Stimulated activated CD8-positive, alpha-beta memory T cell treated with anti-CD3 and anti-CD28 coated beads, Interleukin-7, amount 100 ng/mL, for 48 hours (primary cell): Measurements from ENCODE around the gene FNDC3B.
"Not testable (repeated sequence)": the region's sequence is repeated elsewhere in the genome, so short reads cannot be mapped to it uniquely, and the experiment has no call there.

Experiments
- DNase-seq, 2 donors: peaks; one replicate each; pipeline ENCODE4 v3.0.0-alpha.2; 2020; ENCODE audit warnings: low read depth in 1 of 2; ENCODE audit errors: extremely low read depth in 1 of 2

Gene FNDC3B

DNA sequence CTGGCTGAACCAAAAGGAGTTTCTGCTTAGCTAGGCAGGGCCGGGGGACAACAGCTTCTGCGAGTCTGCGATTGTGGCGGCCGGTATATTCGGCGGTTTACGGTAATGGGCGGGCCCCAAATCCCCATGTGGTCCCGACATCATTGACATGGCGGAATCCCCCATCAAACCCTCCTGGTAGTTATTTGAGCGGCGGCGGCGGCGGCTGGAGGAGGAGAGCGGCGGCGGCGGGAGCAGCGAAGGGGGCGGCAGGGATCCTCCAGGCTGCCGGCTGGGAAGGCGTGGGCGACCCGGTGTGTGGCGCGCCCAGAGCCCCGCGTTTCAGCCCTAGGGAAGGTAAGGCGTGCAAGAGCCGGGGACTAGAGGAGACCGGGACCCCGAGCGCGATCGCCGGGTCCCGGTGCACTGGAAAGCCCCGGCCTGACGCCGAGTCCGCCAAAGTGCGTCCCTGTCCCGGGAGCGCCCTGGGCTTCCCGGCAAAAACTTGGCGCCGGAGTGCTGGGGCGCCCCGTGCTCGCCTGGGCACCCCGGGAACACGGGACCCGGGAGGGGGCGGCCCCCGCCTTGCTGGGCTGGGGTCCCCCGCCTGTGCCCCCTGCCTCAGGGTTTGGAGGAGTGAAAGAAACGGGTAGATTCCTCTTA, at the start of gene FNDC3B:
Gene FNDC3B (plus strand): TSS at position 143 of the 642 bp plus-strand sequence. CDS start 72,902 bp downstream, outside the sequence.
- peak; percentile 77 to 81 for DNase-seq

GRCh38 chr3:171990239-171990638, 49.1 kb upstream of the FNDC3B start:
- not testable (repeated sequence) for DNase-seq

- DNase-seq, result no peak
Measured at GRCh38 chr3:171991166-171991565, 48.2 kb upstream of the FNDC3B start.

GRCh38 chr3:171994646-171995428, 44.5 kb upstream of the FNDC3B start:
- DNase-seq, result no peak

GRCh38 chr3:171995486-171995885, 43.9 kb upstream of the FNDC3B start:
- no peak for DNase-seq

- DNase-seq, result no peak
Measured at GRCh38 chr3:171996178-171996817, 43.1 kb upstream of the FNDC3B start.

DNA sequence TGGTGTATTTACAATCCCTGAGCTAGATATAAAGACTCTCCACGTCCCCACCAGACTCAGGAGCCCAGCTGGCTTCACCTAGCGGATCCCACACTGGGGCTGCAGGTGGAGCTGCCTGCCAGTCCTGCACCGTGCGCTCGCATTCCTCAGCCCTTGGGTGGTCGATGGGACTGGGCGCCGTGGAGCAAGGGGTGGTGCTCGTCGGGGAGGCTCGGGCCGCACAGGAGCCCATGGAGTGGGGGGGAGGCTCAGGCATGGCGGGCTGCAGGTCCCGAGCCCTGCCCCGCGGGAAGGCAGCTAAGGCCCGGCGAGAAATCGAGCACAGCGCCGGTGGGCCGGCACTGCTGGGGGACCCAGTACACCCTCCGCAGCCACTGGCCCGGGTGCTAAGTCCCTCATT, 40.6 kb upstream of the FNDC3B start:
- not testable (repeated sequence) for DNase-seq

DNA sequence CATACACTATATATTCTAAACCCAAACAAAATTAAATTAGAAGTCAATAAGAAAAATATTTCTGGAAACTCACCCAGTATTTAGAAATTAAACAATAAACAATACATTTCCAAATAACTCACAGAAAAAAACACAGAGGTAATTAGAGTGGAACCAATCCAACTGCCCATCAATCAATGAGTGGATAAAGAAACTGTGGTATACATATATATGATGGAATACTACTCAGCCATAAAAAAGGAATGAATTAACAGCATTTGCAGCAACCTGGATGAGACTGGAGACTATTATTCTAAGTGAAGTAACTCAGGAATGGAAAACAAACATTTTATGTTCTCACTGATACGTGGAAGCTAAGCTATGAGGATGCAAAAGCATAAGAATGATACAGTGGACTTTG, 37.8 kb upstream of the FNDC3B start:
- DNase-seq, result not testable (repeated sequence)

DNA sequence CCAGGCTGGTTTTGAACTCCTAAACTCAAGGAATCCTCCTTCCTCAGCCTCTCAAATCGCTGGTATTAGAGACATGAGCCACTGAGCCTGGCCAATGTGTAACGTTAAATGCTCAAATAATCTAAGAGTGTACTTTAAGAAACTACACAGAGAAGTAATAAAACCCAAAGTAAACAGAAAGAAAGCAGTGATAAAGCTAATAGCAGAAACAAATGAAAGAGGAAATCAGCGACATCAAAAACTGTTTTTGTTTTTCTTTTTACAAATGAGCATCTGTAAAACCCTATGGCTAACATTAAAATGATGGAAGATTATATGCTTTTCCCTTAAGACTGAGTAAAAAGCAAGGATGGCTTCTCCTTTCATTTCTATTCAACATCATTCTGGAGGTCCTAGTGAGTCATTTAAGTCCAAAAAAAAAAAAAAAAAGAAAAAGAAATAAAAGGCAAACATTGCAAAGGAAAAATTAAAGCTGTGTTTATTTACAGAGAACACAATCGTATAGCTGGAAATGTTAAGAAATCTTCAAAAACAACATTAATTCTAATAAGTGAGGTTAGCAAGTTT, 36.8 kb upstream of the FNDC3B start:
- DNase-seq, result no peak

GRCh38 chr3:172003146-172003545, 36.2 kb upstream of the FNDC3B start:
- no peak for DNase-seq

GRCh38 chr3:172007065-172007370, 32.4 kb upstream of the FNDC3B start:
- no peak for DNase-seq

DNA sequence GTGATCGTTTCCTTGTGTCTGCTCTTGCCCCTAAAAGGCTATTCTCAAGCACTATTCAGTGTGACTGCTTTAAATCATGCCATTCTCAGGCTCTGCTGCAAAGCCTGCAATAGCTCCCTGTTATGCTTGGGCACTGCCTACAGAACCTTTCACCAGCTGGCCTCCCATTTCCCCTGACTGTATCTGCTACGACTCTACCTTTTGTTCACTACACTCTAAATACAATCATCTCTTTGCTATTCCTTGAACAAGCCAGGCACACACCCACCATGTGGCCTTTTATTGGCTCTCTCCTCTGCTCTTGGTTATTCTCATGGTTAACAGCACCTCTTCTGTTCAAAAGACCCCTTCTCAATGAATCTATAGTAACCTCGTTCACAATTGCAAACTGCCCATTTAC, 29.6 kb upstream of the FNDC3B start:
- no peak for DNase-seq

GRCh38 chr3:172012775-172013174, 26.6 kb upstream of the FNDC3B start:
- no peak for DNase-seq

DNA sequence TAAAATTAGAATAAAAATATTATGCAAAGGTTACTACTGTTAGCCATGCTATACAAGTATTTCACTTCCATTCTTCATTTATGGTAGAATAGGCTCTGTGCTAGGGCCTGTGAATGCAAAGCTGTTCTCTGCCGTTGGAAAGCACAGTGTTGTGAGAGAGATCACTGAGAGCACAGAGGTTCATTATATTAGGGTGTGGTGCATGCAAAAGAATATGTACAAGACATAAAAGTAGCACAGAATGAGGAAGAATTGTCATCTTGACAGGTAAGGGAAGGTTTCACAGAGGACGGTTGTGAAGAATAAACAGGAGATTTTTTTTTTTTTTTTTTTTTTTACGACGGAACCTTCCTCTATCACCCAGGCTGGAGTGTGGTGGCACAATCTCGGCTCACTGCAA, 25.2 kb upstream of the FNDC3B start:
- no peak for DNase-seq

DNA sequence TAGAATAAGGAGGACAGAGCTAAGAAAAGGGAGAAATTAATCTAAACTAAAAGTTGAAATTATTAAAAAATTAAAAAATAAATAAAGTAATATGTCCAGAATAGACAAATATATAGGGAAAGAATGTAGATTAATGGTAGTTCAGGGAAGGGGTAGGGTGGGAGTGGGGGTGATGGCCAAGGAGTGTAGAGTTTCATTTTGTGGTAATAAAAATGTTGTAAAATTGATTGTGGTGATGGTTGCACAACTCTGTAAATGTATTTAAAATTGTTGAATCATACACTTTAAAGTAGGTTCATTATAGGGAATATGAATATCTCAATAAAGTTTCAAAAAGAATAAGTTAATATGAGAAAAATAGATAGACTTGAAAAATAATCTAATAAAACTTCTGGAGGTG, 21.0 kb upstream of the FNDC3B start:
- DNase-seq, result no peak

GRCh38 chr3:172020763-172021162, 18.6 kb upstream of the FNDC3B start:
- DNase-seq, result no peak

DNA sequence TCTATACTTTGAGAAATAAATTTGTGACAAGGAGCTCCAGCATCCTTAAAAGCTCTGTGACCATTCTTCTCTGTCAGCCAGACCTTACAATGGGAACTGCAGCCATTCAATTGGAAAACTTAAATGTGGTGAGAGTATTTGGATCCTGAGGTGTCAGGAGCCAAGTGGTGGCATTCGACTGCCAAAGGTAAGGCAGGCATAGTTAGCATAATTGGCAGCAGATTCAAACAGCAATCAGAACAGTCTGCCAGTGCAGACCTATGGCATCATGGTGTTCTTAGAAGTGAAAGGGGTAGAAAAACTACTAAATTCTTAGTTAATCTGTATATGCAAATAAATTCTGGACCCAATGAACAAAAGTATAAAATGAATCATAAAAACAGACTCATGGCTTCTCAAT, 18.2 kb upstream of the FNDC3B start:
- DNase-seq, result no peak

GRCh38 chr3:172021859-172022258, 17.5 kb upstream of the FNDC3B start:
- DNase-seq, result no peak

- no peak for DNase-seq
Measured at GRCh38 chr3:172023915-172024314, 15.5 kb upstream of the FNDC3B start.

- no peak for DNase-seq
Measured at GRCh38 chr3:172024679-172025078, 14.7 kb upstream of the FNDC3B start.

DNA sequence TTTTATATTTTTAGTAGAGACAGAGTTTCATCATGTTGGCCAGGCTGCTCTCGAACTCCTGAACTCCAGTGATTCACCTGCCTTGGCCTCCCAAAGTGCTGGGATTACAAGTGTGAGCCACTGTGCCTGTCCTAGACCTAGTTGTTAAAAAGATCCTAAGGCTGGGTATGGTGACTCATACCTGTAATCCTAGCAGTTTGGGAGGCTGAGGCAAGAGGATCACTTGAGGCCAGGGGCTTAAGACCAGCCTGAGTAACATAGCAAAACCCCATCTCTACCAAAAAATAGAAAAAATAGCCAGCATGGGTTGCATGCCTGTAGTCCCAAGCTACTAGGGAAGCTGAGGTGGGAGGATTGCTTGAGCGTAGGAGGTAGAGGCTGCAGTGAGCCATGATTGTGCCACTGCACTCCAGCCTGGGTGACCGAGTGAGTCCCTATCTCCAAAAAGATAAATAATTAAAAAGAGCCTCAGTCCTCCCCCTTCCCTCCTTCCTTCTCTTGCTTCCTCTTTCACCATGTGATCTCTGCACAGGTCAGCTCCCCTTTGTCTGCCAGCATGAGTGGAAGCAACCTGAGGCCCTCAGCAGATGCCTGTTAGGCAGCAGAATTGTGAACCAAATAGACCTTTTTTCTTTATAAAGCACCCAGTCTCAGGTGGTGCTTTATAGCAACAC, 9.8 kb upstream of the FNDC3B start:
- no peak for DNase-seq
